SH-SY5Y (cell line): ENCODE data around the gene PLEKHA7.

Experiments
- GATA2 ChIP-seq: IDR thresholded peaks from 2 replicates; pipeline ENCODE4 v1.6.1; 2011; ENCODE audit warnings: mild to moderate bottlenecking, low read depth, low read length
- GATA3 ChIP-seq: IDR thresholded peaks from 2 replicates; pipeline ENCODE4 v1.6.1; 2011; ENCODE audit warnings: low read depth, mild to moderate bottlenecking, low read length, moderate library complexity

The PLEKHA7 gene

DNA sequence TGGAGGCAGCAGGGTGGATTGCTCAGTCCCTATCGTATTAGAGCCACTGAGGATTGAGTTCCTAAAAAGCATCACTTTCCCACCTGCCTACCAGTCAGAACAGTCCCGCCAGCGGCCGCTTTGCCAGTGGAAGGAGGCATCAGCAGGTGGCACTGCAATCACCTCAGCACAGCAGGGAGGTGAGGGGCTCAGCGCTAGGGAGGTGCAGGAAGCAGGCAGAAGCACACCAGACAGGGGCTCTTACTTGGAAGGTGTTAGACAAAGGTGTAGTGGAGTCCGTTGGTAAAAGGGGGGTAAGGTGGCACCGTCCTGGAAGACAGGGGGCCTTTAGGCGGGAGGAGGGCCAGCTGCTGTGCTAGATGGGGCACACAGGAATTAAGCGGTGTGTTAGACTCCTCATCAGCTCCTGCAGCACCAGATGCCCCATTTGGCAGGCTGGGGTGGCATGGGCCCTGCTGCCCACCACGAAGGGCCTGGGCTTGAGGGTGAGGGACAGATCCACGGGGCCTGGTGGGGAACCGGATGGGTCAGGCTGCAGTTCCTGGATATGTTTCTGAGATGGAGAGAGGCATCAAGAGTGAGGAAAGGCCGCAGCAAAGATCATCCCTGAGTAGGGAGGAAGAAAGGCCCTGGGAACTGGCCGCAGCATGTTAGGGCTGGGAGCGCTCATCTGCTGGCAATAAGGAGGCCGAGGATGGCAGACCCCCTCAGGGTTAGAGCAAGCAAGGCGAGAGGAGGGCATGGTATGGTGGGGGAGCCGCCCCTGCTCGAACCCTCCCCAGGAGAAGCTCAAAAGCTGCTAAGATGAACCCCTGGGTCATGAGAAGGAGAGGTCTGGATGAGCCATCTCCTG lies 233.3 kb downstream of the PLEKHA7 start:
- no peak for TF ChIP-seq GATA2
- no peak for TF ChIP-seq GATA3

GRCh38 chr11:16780146-16780545 lies 234.1 kb downstream of the PLEKHA7 start:
- no peak for TF ChIP-seq GATA3
- TF ChIP-seq GATA2 = no peak

DNA sequence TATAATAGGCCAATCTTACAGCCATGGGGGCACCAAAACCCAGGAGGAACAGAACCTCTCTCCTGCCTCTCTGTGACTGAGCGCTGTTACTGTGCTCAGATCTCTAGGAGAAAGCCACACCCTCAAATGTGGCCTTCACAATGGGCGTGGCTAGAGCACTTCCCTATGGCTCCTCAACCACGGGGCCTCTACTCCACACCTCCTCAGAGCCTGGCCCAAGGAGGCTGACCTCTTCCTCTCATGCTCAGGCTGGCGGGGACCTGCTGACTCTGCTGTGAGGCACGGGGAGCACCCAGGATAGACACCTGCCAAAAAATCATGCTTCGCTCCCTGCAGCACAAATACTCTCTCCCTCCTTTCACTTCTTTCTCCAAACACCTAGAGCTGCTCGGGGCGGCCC lies 234.8 kb downstream of the PLEKHA7 start:
- no peak for TF ChIP-seq GATA3
- TF ChIP-seq GATA2 = no peak

DNA sequence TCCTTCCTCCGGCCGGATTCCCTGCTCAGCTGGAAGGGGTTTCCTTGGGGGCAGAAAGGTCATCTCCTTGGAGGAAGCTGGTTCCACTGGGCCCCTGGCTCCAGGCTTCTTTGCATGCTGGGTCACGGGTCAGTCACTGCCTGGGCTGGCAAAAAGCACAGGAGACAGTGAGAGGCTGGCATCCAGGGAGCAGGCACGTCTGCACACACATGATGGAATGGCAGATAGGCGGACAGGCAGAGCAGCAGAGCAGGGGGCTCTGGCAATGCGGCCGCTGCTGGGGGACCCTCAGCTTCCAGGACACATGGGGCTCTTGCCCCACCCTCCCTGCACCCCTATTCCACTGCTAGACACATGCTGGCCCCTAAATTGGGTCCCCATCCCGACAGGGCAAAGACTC lies 235.3 kb downstream of the PLEKHA7 start:
- peak; percentile 57 for TF ChIP-seq GATA2
- TF ChIP-seq GATA3 = no peak

DNA sequence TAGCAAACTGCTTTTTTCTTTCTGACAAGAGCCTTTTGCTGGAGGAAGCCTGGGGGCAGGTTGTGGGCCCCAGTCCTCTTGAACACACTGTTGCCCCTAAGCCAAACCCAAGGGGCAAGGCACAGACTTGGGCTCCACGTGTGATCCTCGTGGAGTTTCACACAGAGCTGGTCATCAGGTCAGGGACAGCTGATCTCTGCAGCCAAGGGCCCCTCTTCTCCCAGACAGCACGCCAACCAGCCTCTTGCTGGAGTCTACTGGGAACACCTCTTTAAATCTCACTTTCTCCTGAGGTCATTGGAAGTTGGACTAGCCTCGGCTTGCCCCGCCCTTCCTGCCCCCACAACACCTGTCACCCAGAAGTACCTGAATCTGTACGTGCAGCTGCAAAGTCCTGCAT lies 235.9 kb downstream of the PLEKHA7 start:
- no peak for TF ChIP-seq GATA3
- TF ChIP-seq GATA2 = no peak

DNA sequence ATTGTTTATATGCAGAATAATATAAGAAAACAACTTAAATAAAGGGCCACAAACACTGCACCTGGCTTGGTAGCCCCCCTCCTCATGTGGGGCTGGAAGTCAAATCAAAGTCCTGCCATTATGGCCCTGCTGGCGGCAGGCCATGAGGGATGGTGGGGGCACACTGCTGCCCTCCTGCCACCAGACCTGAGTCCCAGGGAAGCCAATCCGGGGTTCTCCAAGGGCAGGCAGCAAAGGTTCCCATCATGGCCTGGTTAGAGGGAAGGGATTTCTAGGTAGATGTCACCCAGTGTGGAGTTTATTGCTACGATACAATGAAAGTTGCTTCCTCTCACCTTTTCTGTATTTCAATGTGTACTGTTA lies 236.6 kb downstream of the PLEKHA7 start:
- TF ChIP-seq GATA2 = no peak
- no peak for TF ChIP-seq GATA3

- TF ChIP-seq GATA3 (no peak), GATA2 (no peak)
Observed at GRCh38 chr11:16776711-16777612, 237.3 kb downstream of the PLEKHA7 start.

- TF ChIP-seq GATA2 (no peak), GATA3 (no peak)
Observed at GRCh38 chr11:16775614-16776283, 238.5 kb downstream of the PLEKHA7 start.

DNA sequence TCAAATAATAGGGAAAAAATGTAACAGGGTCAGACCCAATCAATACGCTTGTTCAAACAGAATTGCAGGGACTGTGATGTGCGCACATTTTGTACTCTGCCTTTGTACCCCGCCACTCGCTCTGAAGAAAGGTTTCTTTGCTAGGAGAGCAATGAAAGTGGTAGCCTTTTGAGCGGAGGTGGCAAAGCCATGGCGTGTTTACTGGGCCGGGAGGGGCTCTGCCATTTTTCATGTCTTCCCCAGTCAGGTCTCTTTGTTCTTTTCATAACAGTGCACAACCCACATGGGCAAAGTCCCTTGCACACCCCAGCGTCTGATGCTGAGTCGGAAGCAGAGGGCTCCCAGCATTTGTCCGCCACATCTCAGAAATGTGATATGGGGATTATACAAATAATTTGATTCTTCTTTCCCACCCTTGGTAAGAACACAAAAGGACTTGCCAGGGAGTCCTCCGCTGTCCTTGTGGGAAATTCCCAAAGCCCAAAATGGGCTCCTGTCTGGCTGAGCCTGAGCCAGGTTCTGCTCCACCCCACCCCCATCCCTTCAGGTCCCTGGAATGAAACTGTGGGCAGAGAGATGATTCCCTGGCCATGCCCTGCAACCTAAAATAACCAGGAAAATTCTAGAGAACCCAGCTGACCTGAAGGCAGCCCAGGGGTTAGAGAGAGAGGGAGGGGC lies 239.1 kb downstream of the PLEKHA7 start:
- TF ChIP-seq GATA2 (no peak), GATA3 (no peak)

- TF ChIP-seq GATA2 (no peak), GATA3 (no peak)
Observed at GRCh38 chr11:16773981-16774935, 240.0 kb downstream of the PLEKHA7 start.

DNA sequence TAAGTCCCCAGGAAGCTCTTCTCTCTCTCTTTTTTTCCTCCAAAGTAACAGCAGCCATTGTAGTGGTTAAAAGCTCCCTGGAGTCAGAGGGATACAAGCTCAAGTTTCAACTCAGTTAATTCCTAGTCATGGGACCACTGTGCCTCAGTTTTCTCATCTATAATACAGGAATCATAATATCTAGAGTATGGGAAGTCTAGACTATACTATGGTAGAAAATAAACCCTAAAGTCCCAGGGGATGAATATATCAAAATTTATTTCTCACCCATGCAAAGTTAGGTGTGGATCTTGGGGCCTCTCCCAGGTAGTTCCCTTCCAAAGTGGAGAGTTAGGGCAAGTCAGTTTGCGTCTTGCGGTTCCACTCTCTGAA lies 242.1 kb downstream of the PLEKHA7 start:
- TF ChIP-seq GATA2 (no peak), GATA3 (no peak)

- TF ChIP-seq GATA3 = no peak
- TF ChIP-seq GATA2 = no peak
Observed at GRCh38 chr11:16771350-16772140, 242.7 kb downstream of the PLEKHA7 start.
